C4-2B (cell line): ENCODE results near the gene AFF4.
"Not testable (repeated sequence)": the region's sequence is repeated elsewhere in the genome, so short reads cannot be mapped to it uniquely, and the experiment has no call there.

Experiments used
- H3K27ac ChIP-seq: fragments of 450-650 bp; 2 replicates; pipeline ENCODE4 v1.5.1; 2017
- CTCF ChIP-seq: fragments of 450-650 bp; conservative IDR thresholded peaks from 2 replicates; pipeline ENCODE4 v1.5.1; 2017; ENCODE audit warnings: mild to moderate bottlenecking
- ZFX ChIP-seq: fragments of 450-650 bp; IDR thresholded peaks from 2 replicates; pipeline ENCODE4 v1.6.1; 2017

AFF4 gene

GRCh38 chr5:132962429-132963021 lies 909 bp downstream of the AFF4 start:
- H3K27ac ChIP-seq, result peak overlapping the region; percentile 98
- no peak for TF ChIP-seq ZFX
- TF ChIP-seq CTCF, result no peak

- TF ChIP-seq CTCF, result no peak
- TF ChIP-seq ZFX, result no peak
- H3K27ac ChIP-seq, result no peak overlapping the region
Observed at GRCh38 chr5:132961887-132962286, 1.5 kb downstream of the AFF4 start.

- not testable (repeated sequence) for H3K27ac ChIP-seq
Observed at GRCh38 chr5:132961123-132961815, 2.2 kb downstream of the AFF4 start.

- H3K27ac ChIP-seq, result not testable (repeated sequence)
Observed at GRCh38 chr5:132956166-132956799, 7.2 kb downstream of the AFF4 start.

- TF ChIP-seq ZFX, result no peak
- TF ChIP-seq CTCF, result no peak
- no peak overlapping the region for H3K27ac ChIP-seq
Observed at GRCh38 chr5:132953710-132954109, 9.7 kb downstream of the AFF4 start.

- no peak for TF ChIP-seq CTCF
- TF ChIP-seq ZFX, result no peak
Observed at GRCh38 chr5:132952829-132953228, 10.6 kb downstream of the AFF4 start.

GRCh38 chr5:132951897-132952296 lies 11.5 kb downstream of the AFF4 start:
- H3K27ac ChIP-seq, result no peak overlapping the region
- TF ChIP-seq ZFX (no peak), CTCF (no peak)

More at GRCh38 chr5:132952829-132953228, 10.6 kb downstream of the AFF4 start:
- H3K27ac ChIP-seq, result no peak overlapping the region

- no peak overlapping the region for H3K27ac ChIP-seq
- no peak for TF ChIP-seq CTCF
- no peak for TF ChIP-seq ZFX
Observed at GRCh38 chr5:132949136-132949535, 14.3 kb downstream of the AFF4 start.
